GM19438 (cell line): ENCODE results near the gene TBC1D22A.

Experiments used
- ATAC-seq: cut with Tn5 transposase; IDR thresholded peaks from one replicate; pipeline ENCODE4 v1.9.1; 2021; ENCODE audit warnings: low read depth; ENCODE audit not compliant: unreplicated experiment

Gene TBC1D22A

GRCh38 chr22:46752286-46752987, 10.0 kb upstream of the TBC1D22A start:
- ATAC-seq = no peak

- ATAC-seq = no peak
Observed at GRCh38 chr22:46752988-46753310, 9.5 kb upstream of the TBC1D22A start.

GRCh38 chr22:46753360-46753759, 9.1 kb upstream of the TBC1D22A start:
- no peak for ATAC-seq

GRCh38 chr22:46753761-46754109, 8.7 kb upstream of the TBC1D22A start:
- ATAC-seq = no peak

GRCh38 chr22:46754110-46754799, 8.2 kb upstream of the TBC1D22A start:
- no peak for ATAC-seq

GRCh38 chr22:46754826-46755225, 7.6 kb upstream of the TBC1D22A start:
- ATAC-seq = no peak

- no peak for ATAC-seq
Observed at GRCh38 chr22:46755525-46755924, 6.9 kb upstream of the TBC1D22A start.

GRCh38 chr22:46756097-46756496, 6.4 kb upstream of the TBC1D22A start:
- ATAC-seq = no peak

- no peak for ATAC-seq
Observed at GRCh38 chr22:46757104-46757503, 5.3 kb upstream of the TBC1D22A start.

- no peak for ATAC-seq
Observed at GRCh38 chr22:46758121-46758520, 4.3 kb upstream of the TBC1D22A start.

GRCh38 chr22:46758867-46759290, 3.6 kb upstream of the TBC1D22A start:
- ATAC-seq = no peak

- no peak for ATAC-seq
Observed at GRCh38 chr22:46761017-46761416, 1.4 kb upstream of the TBC1D22A start.

GRCh38 chr22:46761539-46762237, 762 bp upstream of the TBC1D22A start:
- no peak for ATAC-seq

GRCh38 chr22:46763051-46763705, 728 bp downstream of the TBC1D22A start:
- peak; percentile 50 for ATAC-seq

- ATAC-seq = no peak
Observed at GRCh38 chr22:46764140-46764680, 1.8 kb downstream of the TBC1D22A start.

- no peak for ATAC-seq
Observed at GRCh38 chr22:46764779-46765485, 2.5 kb downstream of the TBC1D22A start.

GRCh38 chr22:46766611-46767010, 4.2 kb downstream of the TBC1D22A start:
- ATAC-seq = no peak

- no peak for ATAC-seq
Observed at GRCh38 chr22:46767249-46767985, 5.0 kb downstream of the TBC1D22A start.

GRCh38 chr22:46769191-46769675, 6.8 kb downstream of the TBC1D22A start:
- no peak for ATAC-seq

GRCh38 chr22:46769706-46770105, 7.3 kb downstream of the TBC1D22A start:
- no peak for ATAC-seq
